UCSD-AML1 (cell line): Measurements from ENCODE around the gene ALKBH2.

Experiments used
- DNase-seq: peaks from one replicate; lab custom pipeline; 2025; ENCODE audit not compliant: unreplicated experiment; lab: John Stamatoyannopoulos, UW

The ALKBH2 gene

GRCh38 chr12:109114644-109115043 is 21.4 kb upstream of the ALKBH2 start:
- no peak for DNase-seq

DNA sequence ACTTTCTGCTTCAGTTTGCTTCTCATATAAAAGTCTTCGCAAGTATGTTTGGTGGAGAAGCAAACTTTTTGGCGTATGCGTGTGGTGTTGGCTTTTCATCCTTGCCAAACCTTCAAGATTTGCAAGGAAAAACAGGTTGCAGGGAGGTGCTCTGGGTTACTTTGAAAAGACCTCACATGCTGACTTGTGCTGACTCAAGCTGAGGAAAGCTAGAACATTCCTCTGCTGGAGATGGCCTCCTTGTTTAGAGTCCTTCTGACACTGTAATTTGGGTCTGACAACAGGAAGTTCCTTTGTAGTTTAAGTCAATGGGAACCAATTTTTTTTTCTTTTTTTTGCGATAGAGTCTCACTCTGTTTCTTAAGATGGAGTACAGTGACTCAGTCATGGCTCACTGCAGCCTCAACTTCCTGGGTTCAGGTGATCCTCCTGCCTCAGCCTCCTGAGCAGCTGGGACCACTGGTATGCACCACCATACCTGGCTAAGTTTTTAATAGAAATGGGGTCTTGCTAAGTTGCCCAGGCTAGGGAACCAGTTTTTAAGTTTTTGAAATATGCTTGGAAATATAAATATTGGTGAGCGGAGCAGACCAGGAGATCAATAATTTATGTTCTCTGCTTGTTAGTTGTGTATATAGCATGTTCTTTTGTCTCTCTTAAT is 20.5 kb upstream of the ALKBH2 start:
- DNase-seq = no peak

GRCh38 chr12:109112720-109113465 is 19.6 kb upstream of the ALKBH2 start:
- no peak for DNase-seq

- no peak for DNase-seq
Measured at GRCh38 chr12:109110988-109111495, 17.8 kb upstream of the ALKBH2 start.

- no peak for DNase-seq
Measured at GRCh38 chr12:109109746-109110350, 16.6 kb upstream of the ALKBH2 start.

DNA sequence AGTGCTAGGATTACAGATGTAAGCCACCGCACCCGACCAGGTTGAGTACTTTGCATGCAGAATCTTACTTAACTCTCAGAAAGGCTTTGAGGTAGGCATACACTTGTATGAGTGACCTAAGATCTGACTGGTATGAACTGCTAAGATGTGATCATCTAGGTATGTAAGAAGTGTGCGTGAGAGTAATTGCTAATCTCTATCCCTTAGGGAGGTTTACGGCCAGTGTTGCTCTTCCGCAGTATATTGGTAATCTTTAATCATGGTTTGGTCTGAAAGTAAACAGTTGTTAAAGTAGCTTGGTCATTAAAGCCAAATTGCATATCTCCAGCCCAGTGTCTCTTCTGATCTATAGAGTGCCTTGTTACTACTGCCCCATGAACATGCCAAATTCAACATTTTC is 11.9 kb upstream of the ALKBH2 start:
- DNase-seq = no peak

- no peak for DNase-seq
Measured at GRCh38 chr12:109102491-109102890, 9.2 kb upstream of the ALKBH2 start.

- no peak for DNase-seq
Measured at GRCh38 chr12:109100741-109101140, 7.5 kb upstream of the ALKBH2 start.

DNA sequence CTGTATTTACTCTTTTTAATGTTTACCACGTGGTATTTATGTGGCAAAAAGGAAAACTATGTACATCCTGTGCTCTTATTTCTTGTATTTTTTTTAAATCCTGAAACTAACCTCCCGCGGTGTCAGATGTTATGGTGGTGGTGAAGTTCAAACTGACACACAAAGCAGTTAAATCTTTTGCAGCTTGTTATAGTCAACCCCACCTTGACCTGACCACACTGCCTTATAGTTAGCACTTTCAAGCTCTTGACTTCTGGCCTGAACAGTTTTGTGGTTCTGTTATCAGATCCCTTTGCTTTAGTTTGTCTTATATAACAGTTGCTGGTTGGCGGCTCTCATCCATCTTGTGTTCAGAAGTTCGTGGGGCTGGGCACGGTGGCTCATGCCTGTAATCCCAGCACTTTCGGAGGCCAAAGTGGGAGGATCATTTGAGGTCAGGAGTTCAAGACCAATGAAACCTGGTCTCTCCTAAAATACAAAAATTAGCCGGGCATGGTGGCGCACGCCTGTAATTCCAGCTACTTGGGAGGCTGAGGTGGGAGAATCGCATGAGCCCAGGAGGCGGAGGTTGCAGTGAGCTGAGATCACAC is 6.3 kb upstream of the ALKBH2 start:
- no peak for DNase-seq

GRCh38 chr12:109098651-109099050 is 5.4 kb upstream of the ALKBH2 start:
- no peak for DNase-seq

DNA sequence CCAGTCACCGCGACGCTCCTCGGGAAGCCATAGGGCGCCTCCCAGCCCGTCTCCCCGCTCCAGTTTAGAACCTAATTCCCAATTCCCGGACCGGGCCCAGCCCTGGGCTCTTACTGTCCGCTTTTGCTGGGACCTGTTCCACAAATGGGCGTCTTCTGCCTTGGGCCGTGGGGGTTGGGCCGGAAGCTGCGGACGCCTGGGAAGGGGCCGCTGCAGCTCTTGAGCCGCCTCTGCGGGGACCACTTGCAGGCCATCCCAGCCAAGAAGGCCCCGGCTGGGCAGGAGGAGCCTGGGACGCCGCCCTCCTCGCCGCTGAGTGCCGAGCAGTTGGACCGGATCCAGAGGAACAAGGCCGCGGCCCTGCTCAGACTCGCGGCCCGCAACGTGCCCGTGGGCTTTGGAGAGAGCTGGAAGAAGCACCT is 4.9 kb upstream of the ALKBH2 start:
- DNase-seq = no peak

- DNase-seq = peak; percentile 95
Measured at GRCh38 chr12:109097435-109098182, 4.3 kb upstream of the ALKBH2 start, which contains the start of gene UNG. Gene UNG, plus strand, starts transcription at chr12:109097597. Its CDS starts 83 bp downstream, at chr12:109097680.

DNA sequence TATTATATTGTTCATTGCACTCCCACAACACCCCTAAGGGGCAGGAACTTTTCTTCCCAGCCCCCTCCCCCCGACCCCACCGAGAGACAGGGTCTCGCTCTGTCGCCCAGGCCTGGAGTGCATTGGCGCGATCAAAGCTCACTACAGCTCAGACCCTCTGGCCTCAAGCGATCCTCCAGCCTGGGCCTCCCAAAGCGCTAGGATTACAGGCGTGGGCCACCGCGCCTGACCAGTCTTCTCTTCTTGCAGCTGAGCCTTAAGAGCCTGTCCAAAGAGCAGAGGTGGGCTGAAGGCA is 3.8 kb upstream of the ALKBH2 start:
- DNase-seq = no peak

DNA sequence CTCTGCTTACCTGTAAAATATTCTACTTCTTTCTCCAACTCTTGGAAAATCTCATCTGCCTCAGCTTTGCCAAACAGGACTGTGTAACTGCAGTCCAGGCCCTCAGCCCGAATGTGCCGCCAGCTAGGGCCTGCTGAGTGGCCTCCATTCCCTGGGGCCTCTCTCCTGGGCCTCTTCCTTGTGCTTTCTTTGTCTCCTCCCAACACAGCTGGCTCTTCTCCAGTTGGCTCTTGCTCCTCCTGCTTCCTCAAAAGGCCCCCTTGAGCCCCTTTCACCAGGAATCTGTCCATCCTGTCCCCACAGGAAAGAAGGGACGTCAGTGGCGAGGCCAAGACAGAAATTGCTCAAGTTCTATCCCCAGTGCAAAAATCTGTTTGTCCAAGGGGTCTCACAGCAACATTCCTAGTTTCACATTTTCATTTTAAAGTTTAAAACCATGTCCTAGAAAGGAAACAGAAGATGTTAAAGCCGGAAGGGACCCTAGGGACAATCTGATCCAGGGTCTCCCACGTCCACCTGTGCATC is 713 bp downstream of the ALKBH2 start:
- no peak for DNase-seq

- no peak for DNase-seq
Measured at GRCh38 chr12:109089683-109090082, 3.6 kb downstream of the ALKBH2 start.

- DNase-seq = no peak
Measured at GRCh38 chr12:109088818-109089217, 4.5 kb downstream of the ALKBH2 start.

- no peak for DNase-seq
Measured at GRCh38 chr12:109087250-109087649, 6.0 kb downstream of the ALKBH2 start.

GRCh38 chr12:109085590-109085989 is 7.7 kb downstream of the ALKBH2 start:
- no peak for DNase-seq

DNA sequence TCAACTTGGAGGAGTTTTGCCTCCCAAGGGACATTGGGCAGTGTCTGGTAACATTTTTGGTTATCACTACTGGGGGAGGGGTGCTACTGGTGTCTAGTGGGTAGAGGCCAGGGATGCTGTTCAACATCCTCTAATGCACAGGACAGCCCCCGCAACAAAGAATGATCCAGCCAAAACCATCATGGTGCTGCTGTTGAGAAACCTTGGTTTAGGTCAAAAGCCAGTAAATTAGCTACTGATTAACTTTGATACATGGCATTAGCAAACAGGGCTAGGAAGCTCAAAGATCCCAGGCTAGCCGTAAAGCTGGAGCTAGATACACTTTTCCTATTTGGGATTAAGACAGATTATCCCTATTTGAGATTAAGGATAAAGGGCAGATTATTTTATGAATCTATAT is 8.8 kb downstream of the ALKBH2 start:
- DNase-seq = no peak

GRCh38 chr12:109082751-109083150 is 10.5 kb downstream of the ALKBH2 start:
- no peak for DNase-seq

DNA sequence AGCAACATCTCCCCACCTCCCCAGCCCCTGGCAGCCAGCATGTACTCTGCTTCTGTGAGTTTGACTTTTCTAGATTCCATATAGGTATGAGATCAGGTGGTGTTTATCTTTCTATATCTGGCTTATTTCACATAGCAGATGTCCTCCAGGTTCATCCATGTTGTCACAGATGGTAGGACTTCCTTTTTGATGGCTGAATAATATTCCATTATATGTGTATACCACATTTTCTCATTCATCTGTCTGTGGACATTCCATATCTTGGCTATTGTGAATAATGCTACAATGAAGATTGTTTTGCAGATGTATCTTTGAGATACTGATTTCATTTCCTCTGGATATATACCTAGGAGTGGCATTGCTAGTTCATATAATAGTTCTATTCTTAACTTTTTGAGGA is 18.4 kb downstream of the ALKBH2 start:
- DNase-seq = no peak
